K562 (cell line): ENCODE measurements around the gene EMC1.

Experiments
- CHD7 ChIP-seq: fragments of 200-600 bp; sonication (generic); IDR thresholded peaks from one replicate; pipeline ENCODE4 v1.6.1; 2012; ENCODE audit warnings: mild to moderate bottlenecking, low read depth, low read length, inconsistent platforms
- CTCF ChIP-seq, 3 experiments: IDR thresholded peaks in 2 of 3; conservative IDR thresholded peaks in 1 of 3; 2 replicates each; pipeline ENCODE4 v1.5.1; 2011 to 2012; ENCODE audit warnings: low read length in 3 of 3, mild to moderate bottlenecking in 3 of 3, control low read depth in 2 of 3, improper control_type of control experiment in 1 of 3, inconsistent platforms in 1 of 3, low read depth in 1 of 3, mixed read lengths in 1 of 3, moderate library complexity in 1 of 3; ENCODE audit not compliant: insufficient read depth in 2 of 3
- JUND ChIP-seq, 2 experiments: IDR thresholded peaks; 2 replicates in 1 of 2; 3 replicates in 1 of 2; pipeline ENCODE4 v1.6.1; 2011; ENCODE audit warnings: borderline replicate concordance in 2 of 2, low read depth in 2 of 2, low read length in 2 of 2, improper control_type of control experiment in 1 of 2, missing biosample characterization in 1 of 2, missing genetic modification characterization in 1 of 2, missing genetic modification reagents in 1 of 2
- LARP7 ChIP-seq: fragments of 450-650 bp; IDR thresholded peaks from 2 replicates; pipeline ENCODE4 v1.6.1; 2016
- MAZ ChIP-seq, 2 experiments: fragments of 450-650 bp in 1 of 2; sonication (generic) in 1 of 2; formaldehyde crosslinking; IDR thresholded peaks in 1 of 2; conservative IDR thresholded peaks in 1 of 2; 2 replicates each; pipeline versions ENCODE4 v1.4.0 to v1.5.0; 2020; ENCODE audit warnings: mild to moderate bottlenecking in 1 of 2, missing genetic modification reagents in 1 of 2
- POLR2AphosphoS2 ChIP-seq: IDR thresholded peaks from 2 replicates; pipeline ENCODE4 v1.6.1; 2012; ENCODE audit warnings: low read length, improper control_type of control experiment
- POLR2G ChIP-seq: fragments of 200-400 bp; formaldehyde crosslinking; IDR thresholded peaks from 2 replicates; pipeline ENCODE4 v1.6.1; 2017; ENCODE audit warnings: low read depth, mild to moderate bottlenecking, antibody characterized with exemption, low read length, moderate library complexity
- RHOXF2B ChIP-seq: fragments of 250-450 bp; sonication (Bioruptor Pico); conservative IDR thresholded peaks from 2 replicates; pipeline ENCODE4 v1.5.1; 2021
- TF ChIP-seq, protein P1 (sequence below): fragments of 250-450 bp; sonication (Bioruptor Pico); IDR thresholded peaks from 2 replicates; pipeline ENCODE4 v1.5.0; 2020; ENCODE audit warnings: mild to moderate bottlenecking, borderline replicate concordance

DNA sequence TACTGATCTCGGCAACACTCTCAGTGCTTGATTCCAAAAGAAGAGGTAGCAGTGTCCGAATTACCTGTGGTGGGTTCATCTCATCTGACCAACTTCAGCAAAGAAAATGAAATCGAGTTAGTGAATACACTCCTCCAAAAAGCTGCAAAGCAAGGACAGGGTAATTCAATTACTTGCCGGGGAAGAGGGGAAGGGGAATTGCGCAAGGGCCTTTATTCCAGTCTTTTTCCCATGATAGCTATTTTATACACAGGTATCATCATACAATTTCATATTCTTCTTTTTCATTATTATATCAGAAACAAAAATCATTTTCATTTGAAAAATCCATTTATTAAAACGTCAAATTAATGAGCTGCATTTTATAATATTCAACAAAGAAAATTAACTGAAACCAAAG lies 84.2 kb downstream of the EMC1 start:
- TF ChIP-seq CTCF (IDR thresholded peaks at IDR 0.05 in 2 of 3, conservative IDR thresholded peaks at IDR 0.05 in 1 of 3; ENCODE audit: insufficient read depth in 2 of 3, low read depth in 1 of 3, low read length in 3 of 3) (no peak), LARP7 (no peak), MAZ (CRISPR knock-in tag; conservative IDR thresholded peaks at IDR 0.05 in 1 of 2, IDR thresholded peaks at IDR 0.05 in 1 of 2) (no peak), CHD7 (no peak), POLR2AphosphoS2 (no peak), POLR2G (no peak), RHOXF2B (CRISPR knock-in tag) (no peak), JUND (IDR thresholded peaks at IDR 0.05; ENCODE audit: borderline replicate concordance, low read depth, low read length) (no peak), JUND (tag; IDR thresholded peaks at IDR 0.05; ENCODE audit: borderline replicate concordance, low read depth, low read length) (no peak)
- TF ChIP-seq, protein P1, sequence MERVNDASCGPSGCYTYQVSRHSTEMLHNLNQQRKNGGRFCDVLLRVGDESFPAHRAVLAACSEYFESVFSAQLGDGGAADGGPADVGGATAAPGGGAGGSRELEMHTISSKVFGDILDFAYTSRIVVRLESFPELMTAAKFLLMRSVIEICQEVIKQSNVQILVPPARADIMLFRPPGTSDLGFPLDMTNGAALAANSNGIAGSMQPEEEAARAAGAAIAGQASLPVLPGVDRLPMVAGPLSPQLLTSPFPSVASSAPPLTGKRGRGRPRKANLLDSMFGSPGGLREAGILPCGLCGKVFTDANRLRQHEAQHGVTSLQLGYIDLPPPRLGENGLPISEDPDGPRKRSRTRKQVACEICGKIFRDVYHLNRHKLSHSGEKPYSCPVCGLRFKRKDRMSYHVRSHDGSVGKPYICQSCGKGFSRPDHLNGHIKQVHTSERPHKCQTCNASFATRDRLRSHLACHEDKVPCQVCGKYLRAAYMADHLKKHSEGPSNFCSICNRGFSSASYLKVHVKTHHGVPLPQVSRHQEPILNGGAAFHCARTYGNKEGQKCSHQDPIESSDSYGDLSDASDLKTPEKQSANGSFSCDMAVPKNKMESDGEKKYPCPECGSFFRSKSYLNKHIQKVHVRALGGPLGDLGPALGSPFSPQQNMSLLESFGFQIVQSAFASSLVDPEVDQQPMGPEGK (CRISPR knock-in tag): no peak
